Adrenal gland (tissue), 12 donors: Measurements from ENCODE around the gene MAN1C1. TPM values are rescaled to one million over a fixed set of nuclear protein-coding genes. Genes with fewer than 3 reads are reported as not detected.

Experiments
- DNase-seq, 7 donors: peaks; one replicate each; pipeline ENCODE4 v3.0.0-alpha.2; 2019 to 2020
- H3K27ac ChIP-seq, 5 donors: fragments of 200-600 bp; sonication (generic) in 4 of 5; 1 replicate in 3 of 5; 2 replicates in 2 of 5; pipeline versions ENCODE4 v1.5.1 to v1.8.0; 2016 to 2020; ENCODE audit warnings: mild to moderate bottlenecking in 1 of 5
- H3K27me3 ChIP-seq: fragments of 200-600 bp; 2 replicates; pipeline ENCODE4 v1.8.0; 2021
- H3K36me3 ChIP-seq, 2 donors: fragments of 200-600 bp; replicated peaks in 1 of 2; 1 replicate in 1 of 2; 2 replicates in 1 of 2; pipeline versions ENCODE4 v1.5.1 to v1.8.0; 2018 to 2022
- H3K4me1 ChIP-seq, 2 donors: fragments of 200-600 bp; replicated peaks in 1 of 2; 1 replicate in 1 of 2; 2 replicates in 1 of 2; pipeline versions ENCODE4 v1.5.1 to v1.8.0; 2018 to 2021
- H3K4me3 ChIP-seq, 4 donors: fragments of 200-600 bp; sonication (generic) in 3 of 4; one replicate each; pipeline ENCODE4 v1.5.1; 2016 to 2018
- H3K9me3 ChIP-seq, 3 donors: fragments of 200-600 bp; sonication (generic) in 1 of 3; replicated peaks in 1 of 3; 1 replicate in 2 of 3; 2 replicates in 1 of 3; pipeline versions ENCODE4 v1.5.1 to v1.8.0; 2016 to 2021
- CTCF ChIP-seq, 6 experiments: fragments of 450-650 bp in 4 of 6; fragments of 200-600 bp in 2 of 6; sonication (generic) in 1 of 6; IDR thresholded peaks; 1 replicate in 5 of 6; 2 replicates in 1 of 6; pipeline versions ENCODE4 v1.5.1 to v1.8.0; 2016 to 2021; ENCODE audit warnings: antibody characterized with exemption in 6 of 6, mild to moderate bottlenecking in 2 of 6, moderate library complexity in 1 of 6
- POLR2A ChIP-seq, 2 donors: fragments of 450-650 bp; IDR thresholded peaks; one replicate each; pipeline ENCODE4 v1.6.1; 2017; ENCODE audit warnings: antibody characterized with exemption in 2 of 2, mild to moderate bottlenecking in 2 of 2, moderate library complexity in 1 of 2
- WGBS, 4 donors: extraction: QIAGEN DNeasy Blood & Tissue Kit in 2 of 4; methylation state at CpG; one replicate each; pipeline versions ENCODE4 v1.1.5 to v1.1.7; 2013 to 2017; 5-methylcytosine and 5-hydroxymethylcytosine counted together
- intact Hi-C, 2 donors: fragments of 100-400 bp; cut with DNase I; formaldehyde crosslinking; loops; one replicate each; pipeline versions ENCODE4 v1.14.1 to v1.15.0; 2022 to 2023
- polyA plus RNA-seq, 3 donors: library from polyadenylated mRNA; stranded (reverse); fragments of 200-250 nt in 2 of 3; fragments of 350-450 nt in 1 of 3; fragmentation: Illumina TruSeq in 1 of 3; extraction: RNeasy Lipid Tissue Mini Kit (QIAGEN cat#74804) in 1 of 3; gene quantifications; one replicate each; pipeline ENCODE4 v1.2.3, GENCODE V29; 2013 to 2014
- total RNA-seq, 9 donors: library from RNA; depleted of rRNA in 4 of 9; stranded (reverse); fragments of >200 nt in 4 of 9; fragments of 120-200 nt in 1 of 9; fragmentation: NEBNext Ultra II Directional in 1 of 9; extraction: Animal tissue kit (Norgen Biotek cat#: 25700) in 1 of 9; gene quantifications; one replicate each; pipeline versions ENCODE4 v1.1.0 to v1.2.4, GENCODE V29; 2013 to 2023
- donor health status: healthy with polysubstance abuse.
- donor health status: Bipolar disorder and iron deficiency.
- donor health status: DM: yes; HTN: yes; CAD: no.
- donor health status: DM: no; HTN: no; CAD: no.
- donor health status: DM: no; HTN: no; CAD: no.
- donor health status: DM: yes; HTN: yes; CAD: no.

The MAN1C1 gene
- total and polyA plus RNA-seq, 12 donors, result 2.7 to 58.7 (median 27.7) TPM

GRCh38 chr1:25826571-25826970 lies 210.0 kb downstream of the MAN1C1 start:
- Histone ChIP-seq H3K4me1 (peaks cover 73 to 89% of the 10 kb centered on the region in 2 donors), H3K4me3 (no peak overlapping the region), H3K27me3 (no peaks in the 10 kb centered on the region), H3K9me3 (no peaks in the 10 kb centered on the region), H3K36me3 (peaks cover 0 to 63% of the 10 kb centered on the region in 2 donors), H3K27ac (peak overlapping the region in 4 of 5 donors; percentile 71 to 90 (median 82))
- no peak for DNase-seq
- intact Hi-C loops, result loop anchor here in 1 of 2 donors (10.0 kb wide), 1 partner anchor 168 kb away; the partner anchor contains the start of gene PAFAH2
- no peak for TF ChIP-seq CTCF (IDR thresholded peaks at IDR 0.05)
- TF ChIP-seq POLR2A (IDR thresholded peaks at IDR 0.05), result no peak
- WGBS, 4 donors, result 90 to 98% (median 92%) methylated on average over 8 to 10 of the region's 10 CpGs

- TF ChIP-seq CTCF (IDR thresholded peaks at IDR 0.05) (no peak), POLR2A (IDR thresholded peaks at IDR 0.05) (no peak)
- Histone ChIP-seq H3K36me3 (peaks cover 0 to 79% of the 10 kb centered on the region in 2 donors), H3K4me1 (peaks cover 75 to 86% of the 10 kb centered on the region in 2 donors), H3K9me3 (no peaks in the 10 kb centered on the region), H3K27ac (peak overlapping the region in 4 of 5 donors; percentile 50 to 85 (median 80)), H3K4me3 (no peak overlapping the region), H3K27me3 (no peaks in the 10 kb centered on the region)
- WGBS, 4 donors, result 58 to 89% (median 63%) methylated on average over 2 to 3 of the region's 3 CpGs
- intact Hi-C loops, result loop anchor here in 1 of 2 donors (10.0 kb wide), 1 partner anchor 166 kb away; the partner anchor contains the start of gene PAFAH2
- no peak for DNase-seq
Measured at GRCh38 chr1:25828491-25828890, 211.9 kb downstream of the MAN1C1 start.

GRCh38 chr1:25829046-25829445 lies 212.5 kb downstream of the MAN1C1 start:
- WGBS, 4 donors, result 41 to 60% (median 45%) methylated on average over 1 of the region's 1 CpG
- peak; percentile 56 to 83 (median 76) for DNase-seq
- Histone ChIP-seq H3K27ac (peak overlapping the region; percentile 39 to 85 (median 75)), H3K9me3 (no peaks in the 10 kb centered on the region), H3K27me3 (no peaks in the 10 kb centered on the region), H3K36me3 (peaks cover 0 to 79% of the 10 kb centered on the region in 2 donors), H3K4me1 (peaks cover 75 to 87% of the 10 kb centered on the region in 2 donors), H3K4me3 (no peak overlapping the region)
- no peak for TF ChIP-seq CTCF (IDR thresholded peaks at IDR 0.05)
- TF ChIP-seq POLR2A (IDR thresholded peaks at IDR 0.05), result peak in 1 of 2 donors; percentile 11
- intact Hi-C loops, result loop anchor here in 1 of 2 donors (10.0 kb wide), 1 partner anchor 166 kb away; the partner anchor contains the start of gene PAFAH2

- TF ChIP-seq POLR2A (IDR thresholded peaks at IDR 0.05) (no peak), CTCF (IDR thresholded peaks at IDR 0.05) (no peak)
- DNase-seq, result no peak
- Histone ChIP-seq H3K9me3 (no peaks in the 10 kb centered on the region), H3K4me3 (no peak overlapping the region), H3K4me1 (peaks cover 62 to 87% of the 10 kb centered on the region in 2 donors), H3K27ac (peak overlapping the region in 3 of 5 donors; percentile 47 to 85 (median 85)), H3K36me3 (peaks cover 0 to 71% of the 10 kb centered on the region in 2 donors), H3K27me3 (no peaks in the 10 kb centered on the region)
- 34 to 39% (median 36%) methylated on average over 5 of the region's 5 CpGs for WGBS, 4 donors
- intact Hi-C loops, result no loop called here
Measured at GRCh38 chr1:25831569-25832196, 215.1 kb downstream of the MAN1C1 start.
